Neural cell (in vitro differentiated cells): ENCODE results near the gene PRKCZ.

Source experiments
- EZH2 ChIP-seq: fragments of 200-600, 300-800 bp; shearing (Covaris generic), sonication (generic); IDR thresholded peaks from 2 replicates; pipeline ENCODE4 v1.6.1; 2014; ENCODE audit warnings: antibody characterized with exemption, low read length, borderline replicate concordance, mild to moderate bottlenecking; ENCODE audit not compliant: insufficient read depth, poor library complexity, severe bottlenecking
- TF ChIP-seq, protein P1 (sequence below): fragments of 450-650 bp; IDR thresholded peaks from 2 replicates; pipeline ENCODE4 v1.5.1; 2014; ENCODE audit warnings: antibody characterized with exemption, mild to moderate bottlenecking, moderate library complexity; ENCODE audit not compliant: poor library complexity, severe bottlenecking

DNA sequence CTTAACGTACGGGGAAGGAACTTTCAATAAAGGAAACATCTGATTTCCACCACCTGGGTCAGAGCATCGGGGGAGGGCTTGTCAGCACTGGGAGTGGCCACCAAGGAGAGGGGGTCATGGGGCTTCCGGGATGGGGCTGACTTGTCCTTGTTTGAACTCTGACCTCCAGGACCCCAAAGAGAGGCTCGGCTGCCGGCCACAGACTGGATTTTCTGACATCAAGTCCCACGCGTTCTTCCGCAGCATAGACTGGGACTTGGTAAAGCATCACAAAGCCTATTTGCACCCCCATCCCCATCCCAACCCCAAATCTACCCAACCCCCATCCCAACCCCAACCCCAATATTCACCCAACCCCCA lies 124.8 kb downstream of the PRKCZ start:
- no peak for TF ChIP-seq EZH2
- TF ChIP-seq, protein P1, sequence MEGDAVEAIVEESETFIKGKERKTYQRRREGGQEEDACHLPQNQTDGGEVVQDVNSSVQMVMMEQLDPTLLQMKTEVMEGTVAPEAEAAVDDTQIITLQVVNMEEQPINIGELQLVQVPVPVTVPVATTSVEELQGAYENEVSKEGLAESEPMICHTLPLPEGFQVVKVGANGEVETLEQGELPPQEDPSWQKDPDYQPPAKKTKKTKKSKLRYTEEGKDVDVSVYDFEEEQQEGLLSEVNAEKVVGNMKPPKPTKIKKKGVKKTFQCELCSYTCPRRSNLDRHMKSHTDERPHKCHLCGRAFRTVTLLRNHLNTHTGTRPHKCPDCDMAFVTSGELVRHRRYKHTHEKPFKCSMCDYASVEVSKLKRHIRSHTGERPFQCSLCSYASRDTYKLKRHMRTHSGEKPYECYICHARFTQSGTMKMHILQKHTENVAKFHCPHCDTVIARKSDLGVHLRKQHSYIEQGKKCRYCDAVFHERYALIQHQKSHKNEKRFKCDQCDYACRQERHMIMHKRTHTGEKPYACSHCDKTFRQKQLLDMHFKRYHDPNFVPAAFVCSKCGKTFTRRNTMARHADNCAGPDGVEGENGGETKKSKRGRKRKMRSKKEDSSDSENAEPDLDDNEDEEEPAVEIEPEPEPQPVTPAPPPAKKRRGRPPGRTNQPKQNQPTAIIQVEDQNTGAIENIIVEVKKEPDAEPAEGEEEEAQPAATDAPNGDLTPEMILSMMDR, result no peak
